ENCODE measurements around the gene SERAC1. TPM values are rescaled to one million over a fixed set of nuclear protein-coding genes. Genes with fewer than 3 reads are reported as not detected.

Gene SERAC1
- total and polyA plus RNA-seq, 2 of the 4 experiments (the other 2 are of a cell fraction) = 7.7 to 15.6 TPM

- peaks cover 17% of the 10 kb centered on the region for H3K36me3 ChIP-seq (ENCODE audit: control insufficient read depth, insufficient read depth, low read length)
Observed at GRCh38 chr6:158111987-158112386, 56.1 kb downstream of the SERAC1 start.

More at GRCh38 chr6:158111987-158112386, 56.1 kb downstream of the SERAC1 start:
- DNase-seq (no peak), ATAC-seq (ENCODE audit: low read depth) (no peak)
- H3K9ac ChIP-seq (ENCODE audit: low read depth, low read length) = no peak overlapping the region
- no peak overlapping the region for H4K5ac ChIP-seq (ENCODE audit: low read depth, low read length)
- in situ Hi-C loops (cut with MboI; ENCODE audit: low sequenced_read_pairs) = no loop called here
- POLR2A ChIA-PET (ENCODE audit: unreplicated experiment) = no interaction called here
- no peaks in the 10 kb centered on the region for H3K9me3 ChIP-seq (ENCODE audit: control insufficient read depth, insufficient read depth, low read length)
- no peak overlapping the region for H3K23ac ChIP-seq (ENCODE audit: low read depth, low read length)
- H3K4me2 ChIP-seq (ENCODE audit: low read depth, low read length) = no peak overlapping the region
- intact Hi-C loops (cut with micrococcal nuclease) = no loop called here
- no TSS peak for BruUV-seq (replicated peaks)
- H4K8ac ChIP-seq (ENCODE audit: low read depth in 2 of 2, low read length in 2 of 2) = no peak overlapping the region
- H4K91ac ChIP-seq (ENCODE audit: insufficient read depth, low read depth, low read length) = no peak overlapping the region
- H2AK9ac ChIP-seq (replicated peaks; ENCODE audit: low read depth, low read length, poor library complexity) = no peak overlapping the region
- no peak overlapping the region for H2BK5ac ChIP-seq (ENCODE audit: low read depth, low read length, poor library complexity, severe bottlenecking)
- H3K9me1 ChIP-seq (ENCODE audit: insufficient read depth, low read length) = no peaks in the 10 kb centered on the region
- H2BK120ac ChIP-seq (ENCODE audit: low read depth, low read length) = no peak overlapping the region
- H3K56ac ChIP-seq (ENCODE audit: extremely low read depth, insufficient read depth, low read length) = no peak overlapping the region
- no peaks in the 10 kb centered on the region for H3K79me1 ChIP-seq (ENCODE audit: low read depth in 1 of 2, low read length in 2 of 2)
- H3K4ac ChIP-seq (ENCODE audit: low read depth, low read length) = no peak overlapping the region
- no peaks in the 10 kb centered on the region for H3K27me3 ChIP-seq (ENCODE audit: control insufficient read depth, insufficient read depth, low read length)
- no peaks in the 10 kb centered on the region for H3K4me1 ChIP-seq (ENCODE audit: control insufficient read depth, insufficient read depth, low read length)
- no peak overlapping the region for H3K14ac ChIP-seq (replicated peaks; ENCODE audit: low read depth, low read length)
- WGBS, 2 experiments (ENCODE audit: extremely low coverage in 2 of 2, insufficient read length in 1 of 2) = 88% methylated on average over 1 of the region's 5 CpGs; no CpG with 5 or more reads in 1 of the 2 experiments
- H2AK5ac ChIP-seq (ENCODE audit: low read depth, low read length) = no peak overlapping the region
- no peak overlapping the region for H2AFZ ChIP-seq (replicated peaks; ENCODE audit: low read length, poor library complexity)
- H2BK20ac ChIP-seq (ENCODE audit: low read depth, low read length) = no peak overlapping the region
- H3K27ac ChIP-seq (ENCODE audit: insufficient read depth, low read length) = no peak overlapping the region
- TF ChIP-seq MAZ (IDR thresholded peaks at IDR 0.05; ENCODE audit: borderline replicate concordance, low read depth, low read length) (no peak), MAFK (IDR thresholded peaks at IDR 0.05; ENCODE audit: low read depth, low read length) (no peak), POLR2A (IDR thresholded peaks at IDR 0.05; ENCODE audit: low read depth, low read length) (no peak), CTCF (conservative IDR thresholded peaks at IDR 0.05; ENCODE audit: low read depth, low read length) (no peak), CHD1 (IDR thresholded peaks at IDR 0.05; ENCODE audit: low read depth, low read length) (no peak), CEBPB (IDR thresholded peaks at IDR 0.05; ENCODE audit: low read depth, low read length) (no peak), RCOR1 (IDR thresholded peaks at IDR 0.05; ENCODE audit: insufficient replicate concordance, low read length) (no peak), BHLHE40 (IDR thresholded peaks at IDR 0.05; ENCODE audit: low read depth, low read length) (no peak), SMC3 (IDR thresholded peaks at IDR 0.05; ENCODE audit: low read depth, low read length) (no peak), ELK1 (IDR thresholded peaks at IDR 0.05; ENCODE audit: borderline replicate concordance, low read depth, low read length) (no peak), USF2 (IDR thresholded peaks at IDR 0.05; ENCODE audit: low read depth, low read length) (no peak), FOS (IDR thresholded peaks at IDR 0.05; ENCODE audit: low read depth, low read length) (no peak), RAD21 (IDR thresholded peaks at IDR 0.05; ENCODE audit: low read length) (no peak), MXI1 (IDR thresholded peaks at IDR 0.05; ENCODE audit: borderline replicate concordance, low read depth, low read length) (no peak), NFE2L2 (IDR thresholded peaks at IDR 0.05; ENCODE audit: low read depth, low read length) (no peak), RFX5 (IDR thresholded peaks at IDR 0.05; ENCODE audit: low read depth, low read length) (no peak)
- CTCF ChIA-PET = interaction anchor here (0.6 kb wide), 1 partner anchor 73 kb away, joined by 3 read pairs; no protein-coding TSS in a partner anchor
- H3K18ac ChIP-seq (ENCODE audit: low read depth, low read length) = no peak overlapping the region
- no peaks in the 10 kb centered on the region for H4K20me1 ChIP-seq (ENCODE audit: insufficient read depth, low read length)
- dilution Hi-C loops (cut with HindIII; ENCODE audit: low sequenced_read_pairs, unreplicated experiment) = no loop called here
- no peak overlapping the region for H3K4me3 ChIP-seq (ENCODE audit: insufficient read depth, low read depth, low read length)
- H2BK15ac ChIP-seq (ENCODE audit: low read depth, low read length) = no peak overlapping the region

Measured in IMR-90 (cell line).